ENCODE results near the gene CNTNAP2. TPM values are rescaled to one million over a fixed set of nuclear protein-coding genes. Genes with fewer than 3 reads are reported as not detected.

CNTNAP2 gene
- total RNA-seq, 1 experiment from 2014 or later = 64.5 TPM

DNA sequence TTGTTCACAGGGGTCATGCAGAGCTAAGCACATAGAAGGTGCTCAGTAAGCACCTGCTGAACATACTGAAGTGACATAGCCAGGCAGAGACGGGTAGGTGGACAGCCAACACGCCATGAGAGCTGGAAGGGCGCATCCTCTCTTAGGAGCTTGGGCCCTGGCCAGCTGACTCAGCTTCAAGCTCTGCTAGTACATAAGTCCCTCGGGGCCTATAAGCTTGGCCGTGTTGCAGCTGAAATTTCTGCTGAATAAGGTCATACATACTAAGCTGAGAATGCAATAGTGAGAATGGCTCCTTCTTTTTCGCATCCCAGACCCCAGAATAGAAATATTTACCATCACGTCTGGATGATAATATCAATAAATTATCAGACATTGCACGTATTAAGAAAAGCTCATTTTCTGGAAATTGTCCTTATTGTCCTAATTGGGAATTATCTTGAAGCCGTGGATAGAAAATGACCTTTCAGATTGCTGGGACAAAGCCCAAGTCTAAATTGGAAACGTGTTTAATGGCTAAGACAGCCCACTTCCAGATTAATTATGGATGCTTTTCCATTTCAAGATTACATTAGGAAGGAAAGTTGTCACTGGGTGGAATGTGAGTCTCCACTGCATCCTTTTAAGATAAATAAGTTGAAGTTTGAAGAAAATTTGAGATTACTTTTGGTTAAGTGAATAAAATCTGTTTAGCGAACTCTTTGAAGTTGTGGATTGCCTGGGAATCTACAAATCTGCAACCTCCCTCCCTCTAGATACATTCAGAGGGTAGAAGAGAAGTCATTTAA, 2186.9 kb downstream of the CNTNAP2 start:
- no peaks in the 10 kb centered on the region for H4K20me1 ChIP-seq (ENCODE audit: control insufficient read depth, insufficient read depth, insufficient read length)
- peaks cover 2% of the 10 kb centered on the region; the same call in 1 of the 2 replicates for H3K4me1 ChIP-seq (ENCODE audit: insufficient read depth, low read length)
- H2BK5ac ChIP-seq (ENCODE audit: insufficient read length, low read length) = no peak overlapping the region
- no peaks in the 10 kb centered on the region; the same call in 1 of the 2 replicates for H3K27me3 Mint-ChIP-seq (ENCODE audit: low read depth)
- H3K18ac ChIP-seq (ENCODE audit: insufficient read length, low read depth, low read length) = no peak overlapping the region
- H3K4me3 Mint-ChIP-seq = no peak overlapping the region
- H4K91ac ChIP-seq (ENCODE audit: insufficient read length, low read depth, low read length) = no peak overlapping the region
- no peak overlapping the region for H3K56ac ChIP-seq (ENCODE audit: insufficient read length, low read depth, low read length)
- peaks cover 3 to 4% of the 10 kb centered on the region in 2 experiments; a peak in 3 of 5 replicates for H3K9me3 Mint-ChIP-seq
- H4K5ac ChIP-seq (ENCODE audit: insufficient read length, low read depth, low read length) = no peak overlapping the region
- H3K9me3 ChIP-seq (ENCODE audit: control insufficient read depth, low read depth, low read length) = no peaks in the 10 kb centered on the region
- TF ChIP-seq, protein P1, sequence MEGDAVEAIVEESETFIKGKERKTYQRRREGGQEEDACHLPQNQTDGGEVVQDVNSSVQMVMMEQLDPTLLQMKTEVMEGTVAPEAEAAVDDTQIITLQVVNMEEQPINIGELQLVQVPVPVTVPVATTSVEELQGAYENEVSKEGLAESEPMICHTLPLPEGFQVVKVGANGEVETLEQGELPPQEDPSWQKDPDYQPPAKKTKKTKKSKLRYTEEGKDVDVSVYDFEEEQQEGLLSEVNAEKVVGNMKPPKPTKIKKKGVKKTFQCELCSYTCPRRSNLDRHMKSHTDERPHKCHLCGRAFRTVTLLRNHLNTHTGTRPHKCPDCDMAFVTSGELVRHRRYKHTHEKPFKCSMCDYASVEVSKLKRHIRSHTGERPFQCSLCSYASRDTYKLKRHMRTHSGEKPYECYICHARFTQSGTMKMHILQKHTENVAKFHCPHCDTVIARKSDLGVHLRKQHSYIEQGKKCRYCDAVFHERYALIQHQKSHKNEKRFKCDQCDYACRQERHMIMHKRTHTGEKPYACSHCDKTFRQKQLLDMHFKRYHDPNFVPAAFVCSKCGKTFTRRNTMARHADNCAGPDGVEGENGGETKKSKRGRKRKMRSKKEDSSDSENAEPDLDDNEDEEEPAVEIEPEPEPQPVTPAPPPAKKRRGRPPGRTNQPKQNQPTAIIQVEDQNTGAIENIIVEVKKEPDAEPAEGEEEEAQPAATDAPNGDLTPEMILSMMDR (conservative IDR thresholded peaks at IDR 0.05) = no peak
- no peak overlapping the region for H3K4ac ChIP-seq (ENCODE audit: low read depth, low read length)
- H3K79me2 ChIP-seq (ENCODE audit: insufficient read depth, low read length) = no peaks in the 10 kb centered on the region
- H2BK120ac ChIP-seq (ENCODE audit: low read depth, low read length, poor library complexity, severe bottlenecking) = no peak overlapping the region
- H2AFZ ChIP-seq (ENCODE audit: low read length) = no peak overlapping the region
- no peaks in the 10 kb centered on the region for H3K23me2 ChIP-seq (ENCODE audit: insufficient read length, low read depth, low read length, poor library complexity, severe bottlenecking)
- H3K36me3 Mint-ChIP-seq (ENCODE audit: insufficient read depth in 1 of 3, low read depth in 3 of 3) = peaks cover 0 to 2% (median 0%) of the 10 kb centered on the region in 3 experiments; a peak in 2 of 7 replicates
- no peak overlapping the region for H4K8ac ChIP-seq (replicated peaks; ENCODE audit: insufficient read length, low read depth, low read length)
- H2BK20ac ChIP-seq (ENCODE audit: low read depth, low read length, poor library complexity, severe bottlenecking) = no peak overlapping the region
- DNase-seq = no peak
- H2AK5ac ChIP-seq (ENCODE audit: insufficient read length, low read length) = no peak overlapping the region
- H3K14ac ChIP-seq (ENCODE audit: insufficient read depth, low read length) = no peak overlapping the region
- no peak overlapping the region for H3K23ac ChIP-seq (ENCODE audit: insufficient read length, low read depth, low read length)
- H3K27ac Mint-ChIP-seq = no peak overlapping the region
- no peak overlapping the region for H3K9ac ChIP-seq (ENCODE audit: extremely low read depth, insufficient read length, low read length)
- H3K27ac ChIP-seq (ENCODE audit: insufficient read length, low read depth, low read length) = no peak overlapping the region
- no CpG with 5 or more reads among the region's 11 CpGs for WGBS (ENCODE audit: extremely low coverage, insufficient read length, low lambda C conversion rate)
- no peaks in the 10 kb centered on the region for H3K79me1 ChIP-seq (ENCODE audit: insufficient read depth, low read depth, low read length, poor library complexity, severe bottlenecking)
- no peaks in the 10 kb centered on the region for H3K27me3 ChIP-seq (ENCODE audit: insufficient read depth, low read length)
- H2BK12ac ChIP-seq (ENCODE audit: insufficient read length, low read depth, low read length) = no peak overlapping the region
- peaks cover 36 to 52% of the 10 kb centered on the region in 2 experiments for H3K4me1 Mint-ChIP-seq
- H3T11ph ChIP-seq (ENCODE audit: low read length) = no peak overlapping the region
- H3K4me2 ChIP-seq (ENCODE audit: insufficient read depth, insufficient read length, low read length) = no peak overlapping the region
- no peak overlapping the region for H2BK15ac ChIP-seq (ENCODE audit: low read depth, low read length)
